ENCODE data around the gene ZNF224. TPM values are rescaled to one million over a fixed set of nuclear protein-coding genes. Genes with fewer than 3 reads are reported as not detected.

The ZNF224 gene
- total and polyA plus RNA-seq, 2 of the 13 experiments (the other 11 are each of a cell fraction or from before 2014, with no cell fraction given) = 13.0 to 16.1 TPM

DNA sequence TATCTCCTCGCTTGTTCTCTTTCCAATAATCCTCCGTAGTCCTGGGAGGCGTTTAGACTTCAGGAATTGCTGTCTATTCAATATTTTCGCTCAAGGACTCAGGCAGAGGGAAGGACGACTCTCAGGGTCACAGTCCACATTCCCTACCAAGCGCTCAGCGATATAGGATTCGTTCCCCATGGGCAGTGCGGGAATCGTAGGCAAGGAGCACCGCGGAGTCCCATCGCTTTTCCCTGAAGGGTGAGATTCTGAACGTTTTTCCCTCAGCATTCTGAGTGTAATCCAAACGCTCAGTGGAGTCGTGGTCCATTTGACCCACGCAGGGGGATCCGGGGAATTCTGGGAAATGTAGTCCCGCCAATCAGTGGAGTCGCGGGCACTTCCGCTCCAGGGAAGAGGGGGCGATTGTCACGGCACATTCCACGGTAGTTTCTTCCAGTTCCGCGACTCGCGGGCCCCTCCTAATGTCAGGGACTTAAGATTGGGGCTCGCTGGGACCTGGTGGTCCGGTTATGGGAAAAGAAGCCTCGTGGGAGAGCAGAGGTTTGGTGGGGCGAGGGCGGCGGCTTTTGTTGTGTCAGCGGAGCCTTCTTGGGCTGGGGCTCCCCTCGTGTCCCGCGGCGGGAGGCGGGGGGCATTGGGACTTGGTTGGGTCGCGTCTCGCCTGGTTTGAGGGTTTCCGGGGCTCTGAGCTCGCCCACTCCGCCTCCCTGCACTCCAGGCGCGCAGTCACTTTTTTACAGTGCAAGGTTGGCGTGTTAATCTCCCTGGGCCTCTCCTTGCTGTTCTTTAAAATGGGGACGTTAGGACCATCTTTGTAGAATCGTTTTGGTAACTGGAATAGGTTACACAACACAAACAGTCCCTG lies 47.3 kb downstream of the ZNF224 start, which contains the start of gene ZNF234 (continued):
- TF ChIP-seq, protein P1, sequence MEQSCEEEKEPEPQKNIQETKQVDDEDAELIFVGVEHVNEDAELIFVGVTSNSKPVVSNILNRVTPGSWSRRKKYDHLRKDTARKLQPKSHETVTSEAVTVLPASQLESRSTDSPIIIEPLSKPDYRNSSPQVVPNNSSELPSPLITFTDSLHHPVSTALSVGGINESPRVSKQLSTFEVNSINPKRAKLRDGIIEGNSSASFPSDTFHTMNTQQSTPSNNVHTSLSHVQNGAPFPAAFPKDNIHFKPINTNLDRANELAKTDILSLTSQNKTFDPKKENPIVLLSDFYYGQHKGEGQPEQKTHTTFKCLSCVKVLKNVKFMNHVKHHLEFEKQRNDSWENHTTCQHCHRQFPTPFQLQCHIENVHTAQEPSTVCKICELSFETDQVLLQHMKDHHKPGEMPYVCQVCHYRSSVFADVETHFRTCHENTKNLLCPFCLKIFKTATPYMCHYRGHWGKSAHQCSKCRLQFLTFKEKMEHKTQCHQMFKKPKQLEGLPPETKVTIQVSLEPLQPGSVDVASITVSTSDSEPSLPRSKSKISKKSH (CRISPR knock-in tag; IDR thresholded peaks at IDR 0.05; ENCODE audit: borderline replicate concordance) = peak; percentile 54; the same call in 1 of the 2 replicates
- TF ChIP-seq SAFB2 (CRISPR knock-in tag; IDR thresholded peaks at IDR 0.05; ENCODE audit: borderline replicate concordance, low read depth) (no peak), POLR2AphosphoS5 (IDR thresholded peaks at IDR 0.05; ENCODE audit: low read depth, low read length) (peak; percentile 83), YEATS4 (CRISPR knock-in tag; IDR thresholded peaks at IDR 0.05; ENCODE audit: borderline replicate concordance) (peak; percentile 48), ZBTB42 (CRISPR knock-in tag; IDR thresholded peaks at IDR 0.05) (peak; percentile 40; the same call in 1 of the 2 replicates), ZNF563 (CRISPR knock-in tag; IDR thresholded peaks at IDR 0.05) (0 out of 2 replicates have a peak, but pooled peaks have one; percentile 44), HCFC1 (IDR thresholded peaks at IDR 0.05; ENCODE audit: low read depth, low read length) (peak; percentile 87)
- TF ChIP-seq, protein P2, sequence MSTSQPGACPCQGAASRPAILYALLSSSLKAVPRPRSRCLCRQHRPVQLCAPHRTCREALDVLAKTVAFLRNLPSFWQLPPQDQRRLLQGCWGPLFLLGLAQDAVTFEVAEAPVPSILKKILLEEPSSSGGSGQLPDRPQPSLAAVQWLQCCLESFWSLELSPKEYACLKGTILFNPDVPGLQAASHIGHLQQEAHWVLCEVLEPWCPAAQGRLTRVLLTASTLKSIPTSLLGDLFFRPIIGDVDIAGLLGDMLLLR (CRISPR knock-in tag; IDR thresholded peaks at IDR 0.05) = 0 out of 2 replicates have a peak, but pooled peaks have one; percentile 26
- TF ChIP-seq, protein P3, sequence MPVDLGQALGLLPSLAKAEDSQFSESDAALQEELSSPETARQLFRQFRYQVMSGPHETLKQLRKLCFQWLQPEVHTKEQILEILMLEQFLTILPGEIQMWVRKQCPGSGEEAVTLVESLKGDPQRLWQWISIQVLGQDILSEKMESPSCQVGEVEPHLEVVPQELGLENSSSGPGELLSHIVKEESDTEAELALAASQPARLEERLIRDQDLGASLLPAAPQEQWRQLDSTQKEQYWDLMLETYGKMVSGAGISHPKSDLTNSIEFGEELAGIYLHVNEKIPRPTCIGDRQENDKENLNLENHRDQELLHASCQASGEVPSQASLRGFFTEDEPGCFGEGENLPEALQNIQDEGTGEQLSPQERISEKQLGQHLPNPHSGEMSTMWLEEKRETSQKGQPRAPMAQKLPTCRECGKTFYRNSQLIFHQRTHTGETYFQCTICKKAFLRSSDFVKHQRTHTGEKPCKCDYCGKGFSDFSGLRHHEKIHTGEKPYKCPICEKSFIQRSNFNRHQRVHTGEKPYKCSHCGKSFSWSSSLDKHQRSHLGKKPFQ (CRISPR knock-in tag; IDR thresholded peaks at IDR 0.05; ENCODE audit: insufficient replicate concordance) = peak; percentile 25
- TF ChIP-seq, protein P4, sequence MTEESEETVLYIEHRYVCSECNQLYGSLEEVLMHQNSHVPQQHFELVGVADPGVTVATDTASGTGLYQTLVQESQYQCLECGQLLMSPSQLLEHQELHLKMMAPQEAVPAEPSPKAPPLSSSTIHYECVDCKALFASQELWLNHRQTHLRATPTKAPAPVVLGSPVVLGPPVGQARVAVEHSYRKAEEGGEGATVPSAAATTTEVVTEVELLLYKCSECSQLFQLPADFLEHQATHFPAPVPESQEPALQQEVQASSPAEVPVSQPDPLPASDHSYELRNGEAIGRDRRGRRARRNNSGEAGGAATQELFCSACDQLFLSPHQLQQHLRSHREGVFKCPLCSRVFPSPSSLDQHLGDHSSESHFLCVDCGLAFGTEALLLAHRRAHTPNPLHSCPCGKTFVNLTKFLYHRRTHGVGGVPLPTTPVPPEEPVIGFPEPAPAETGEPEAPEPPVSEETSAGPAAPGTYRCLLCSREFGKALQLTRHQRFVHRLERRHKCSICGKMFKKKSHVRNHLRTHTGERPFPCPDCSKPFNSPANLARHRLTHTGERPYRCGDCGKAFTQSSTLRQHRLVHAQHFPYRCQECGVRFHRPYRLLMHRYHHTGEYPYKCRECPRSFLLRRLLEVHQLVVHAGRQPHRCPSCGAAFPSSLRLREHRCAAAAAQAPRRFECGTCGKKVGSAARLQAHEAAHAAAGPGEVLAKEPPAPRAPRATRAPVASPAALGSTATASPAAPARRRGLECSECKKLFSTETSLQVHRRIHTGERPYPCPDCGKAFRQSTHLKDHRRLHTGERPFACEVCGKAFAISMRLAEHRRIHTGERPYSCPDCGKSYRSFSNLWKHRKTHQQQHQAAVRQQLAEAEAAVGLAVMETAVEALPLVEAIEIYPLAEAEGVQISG (CRISPR knock-in tag; IDR thresholded peaks at IDR 0.05) = peak; percentile 71; the same call in 1 of the 2 replicates
- TF ChIP-seq, protein P5, sequence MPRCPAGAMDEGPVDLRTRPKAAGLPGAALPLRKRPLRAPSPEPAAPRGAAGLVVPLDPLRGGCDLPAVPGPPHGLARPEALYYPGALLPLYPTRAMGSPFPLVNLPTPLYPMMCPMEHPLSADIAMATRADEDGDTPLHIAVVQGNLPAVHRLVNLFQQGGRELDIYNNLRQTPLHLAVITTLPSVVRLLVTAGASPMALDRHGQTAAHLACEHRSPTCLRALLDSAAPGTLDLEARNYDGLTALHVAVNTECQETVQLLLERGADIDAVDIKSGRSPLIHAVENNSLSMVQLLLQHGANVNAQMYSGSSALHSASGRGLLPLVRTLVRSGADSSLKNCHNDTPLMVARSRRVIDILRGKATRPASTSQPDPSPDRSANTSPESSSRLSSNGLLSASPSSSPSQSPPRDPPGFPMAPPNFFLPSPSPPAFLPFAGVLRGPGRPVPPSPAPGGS (CRISPR knock-in tag; IDR thresholded peaks at IDR 0.05) = 0 out of 2 replicates have a peak, but pooled peaks have one; percentile 45
- TF ChIP-seq, protein P6, sequence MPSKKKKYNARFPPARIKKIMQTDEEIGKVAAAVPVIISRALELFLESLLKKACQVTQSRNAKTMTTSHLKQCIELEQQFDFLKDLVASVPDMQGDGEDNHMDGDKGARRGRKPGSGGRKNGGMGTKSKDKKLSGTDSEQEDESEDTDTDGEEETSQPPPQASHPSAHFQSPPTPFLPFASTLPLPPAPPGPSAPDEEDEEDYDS (CRISPR knock-in tag; IDR thresholded peaks at IDR 0.05) = peak; percentile 87
- TF ChIP-seq, protein P7, sequence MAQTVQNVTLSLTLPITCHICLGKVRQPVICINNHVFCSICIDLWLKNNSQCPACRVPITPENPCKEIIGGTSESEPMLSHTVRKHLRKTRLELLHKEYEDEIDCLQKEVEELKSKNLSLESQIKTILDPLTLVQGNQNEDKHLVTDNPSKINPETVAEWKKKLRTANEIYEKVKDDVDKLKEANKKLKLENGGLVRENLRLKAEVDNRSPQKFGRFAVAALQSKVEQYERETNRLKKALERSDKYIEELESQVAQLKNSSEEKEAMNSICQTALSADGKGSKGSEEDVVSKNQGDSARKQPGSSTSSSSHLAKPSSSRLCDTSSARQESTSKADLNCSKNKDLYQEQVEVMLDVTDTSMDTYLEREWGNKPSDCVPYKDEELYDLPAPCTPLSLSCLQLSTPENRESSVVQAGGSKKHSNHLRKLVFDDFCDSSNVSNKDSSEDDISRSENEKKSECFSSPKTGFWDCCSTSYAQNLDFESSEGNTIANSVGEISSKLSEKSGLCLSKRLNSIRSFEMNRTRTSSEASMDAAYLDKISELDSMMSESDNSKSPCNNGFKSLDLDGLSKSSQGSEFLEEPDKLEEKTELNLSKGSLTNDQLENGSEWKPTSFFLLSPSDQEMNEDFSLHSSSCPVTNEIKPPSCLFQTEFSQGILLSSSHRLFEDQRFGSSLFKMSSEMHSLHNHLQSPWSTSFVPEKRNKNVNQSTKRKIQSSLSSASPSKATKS (CRISPR knock-in tag; IDR thresholded peaks at IDR 0.05) = no peak
- TF ChIP-seq, protein P8, sequence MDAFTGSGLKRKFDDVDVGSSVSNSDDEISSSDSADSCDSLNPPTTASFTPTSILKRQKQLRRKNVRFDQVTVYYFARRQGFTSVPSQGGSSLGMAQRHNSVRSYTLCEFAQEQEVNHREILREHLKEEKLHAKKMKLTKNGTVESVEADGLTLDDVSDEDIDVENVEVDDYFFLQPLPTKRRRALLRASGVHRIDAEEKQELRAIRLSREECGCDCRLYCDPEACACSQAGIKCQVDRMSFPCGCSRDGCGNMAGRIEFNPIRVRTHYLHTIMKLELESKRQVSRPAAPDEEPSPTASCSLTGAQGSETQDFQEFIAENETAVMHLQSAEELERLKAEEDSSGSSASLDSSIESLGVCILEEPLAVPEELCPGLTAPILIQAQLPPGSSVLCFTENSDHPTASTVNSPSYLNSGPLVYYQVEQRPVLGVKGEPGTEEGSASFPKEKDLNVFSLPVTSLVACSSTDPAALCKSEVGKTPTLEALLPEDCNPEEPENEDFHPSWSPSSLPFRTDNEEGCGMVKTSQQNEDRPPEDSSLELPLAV (CRISPR knock-in tag; conservative IDR thresholded peaks at IDR 0.05; ENCODE audit: low read depth) = no peak

Data from HepG2 (cell line).